Brain microvascular endothelial cell (primary cell): ENCODE results near the gene NKAIN4.

Experiments
- DNase-seq: peaks from one replicate; pipeline ENCODE4 v3.0.0-alpha.2; 2020
- H3K27ac ChIP-seq: fragments of 250-450 bp; sonication (Bioruptor Pico); 2 replicates; pipeline ENCODE4 v1.5.1; 2020; ENCODE audit warnings: mild to moderate bottlenecking, moderate library complexity
- H3K27me3 ChIP-seq: fragments of 250-450 bp; sonication (Bioruptor Pico); replicated peaks from 2 replicates; pipeline ENCODE4 v1.5.1; 2020; ENCODE audit warnings: mild to moderate bottlenecking
- H3K36me3 ChIP-seq: fragments of 250-450 bp; sonication (Bioruptor Pico); replicated peaks from 2 replicates; pipeline ENCODE4 v1.5.1; 2020; ENCODE audit warnings: mild to moderate bottlenecking
- H3K4me3 ChIP-seq: 2 replicates; pipeline ENCODE4 v1.5.1; 2011; ENCODE audit warnings: low read depth, mild to moderate bottlenecking, control low read depth, low read length, moderate library complexity
- in situ Hi-C: cut with HindIII; loops from 2 replicates; pipeline ENCODE4 v1.10.0; 2017; ENCODE audit warnings: low sequenced_read_pairs, low pct_ligation_motif_present
- TF ChIP-seq, protein P1 (sequence below): IDR thresholded peaks from 2 replicates; pipeline ENCODE4 v1.5.1; 2011; ENCODE audit warnings: low read depth, mild to moderate bottlenecking, moderate library complexity, low read length, control low read depth, inconsistent platforms; ENCODE audit errors: missing control alignments

NKAIN4 gene

DNA sequence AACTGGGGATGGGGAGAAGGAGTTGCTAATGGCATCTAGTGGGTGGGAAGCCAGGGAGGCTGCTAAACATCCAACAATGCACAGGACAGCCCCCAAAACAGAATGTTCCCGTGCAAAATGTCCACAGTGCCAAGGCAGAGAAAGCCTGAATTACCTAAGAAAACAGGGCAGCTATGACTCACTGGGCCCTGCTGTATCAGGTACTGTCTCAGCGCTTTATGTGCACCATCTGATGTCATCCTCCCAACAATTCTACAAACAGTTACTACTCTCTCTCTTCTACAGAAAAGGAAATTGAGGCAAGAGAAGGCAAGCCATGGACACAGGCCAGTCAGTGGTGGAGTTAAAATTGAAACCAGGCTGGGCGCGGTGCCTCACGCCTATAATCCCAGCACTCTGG, 41.5 kb downstream of the NKAIN4 start:
- no peak for DNase-seq
- Histone ChIP-seq H3K4me3 (no peak overlapping the region), H3K36me3 (peaks cover 52% of the 10 kb centered on the region), H3K27me3 (no peaks in the 10 kb centered on the region), H3K27ac (no peak overlapping the region)
- in situ Hi-C loops = no loop called here
- TF ChIP-seq, protein P1, sequence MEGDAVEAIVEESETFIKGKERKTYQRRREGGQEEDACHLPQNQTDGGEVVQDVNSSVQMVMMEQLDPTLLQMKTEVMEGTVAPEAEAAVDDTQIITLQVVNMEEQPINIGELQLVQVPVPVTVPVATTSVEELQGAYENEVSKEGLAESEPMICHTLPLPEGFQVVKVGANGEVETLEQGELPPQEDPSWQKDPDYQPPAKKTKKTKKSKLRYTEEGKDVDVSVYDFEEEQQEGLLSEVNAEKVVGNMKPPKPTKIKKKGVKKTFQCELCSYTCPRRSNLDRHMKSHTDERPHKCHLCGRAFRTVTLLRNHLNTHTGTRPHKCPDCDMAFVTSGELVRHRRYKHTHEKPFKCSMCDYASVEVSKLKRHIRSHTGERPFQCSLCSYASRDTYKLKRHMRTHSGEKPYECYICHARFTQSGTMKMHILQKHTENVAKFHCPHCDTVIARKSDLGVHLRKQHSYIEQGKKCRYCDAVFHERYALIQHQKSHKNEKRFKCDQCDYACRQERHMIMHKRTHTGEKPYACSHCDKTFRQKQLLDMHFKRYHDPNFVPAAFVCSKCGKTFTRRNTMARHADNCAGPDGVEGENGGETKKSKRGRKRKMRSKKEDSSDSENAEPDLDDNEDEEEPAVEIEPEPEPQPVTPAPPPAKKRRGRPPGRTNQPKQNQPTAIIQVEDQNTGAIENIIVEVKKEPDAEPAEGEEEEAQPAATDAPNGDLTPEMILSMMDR = no peak

DNA sequence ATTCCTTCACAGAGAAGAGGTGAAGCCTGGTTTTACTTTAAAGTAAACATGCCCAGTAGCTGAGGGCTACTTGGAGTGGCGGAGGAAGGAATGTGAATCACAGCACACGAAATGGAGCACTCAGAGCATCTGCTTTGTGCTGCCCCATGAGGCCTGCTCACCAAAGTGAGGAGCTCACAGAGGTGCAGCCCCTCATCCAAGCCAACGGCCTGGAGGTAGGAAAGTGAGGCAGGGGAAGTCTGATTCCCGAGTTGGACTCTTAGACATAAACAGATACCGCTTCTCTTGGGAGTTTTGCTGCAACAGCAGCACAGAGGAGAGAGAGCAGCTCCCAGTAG, 41.9 kb downstream of the NKAIN4 start:
- no peak for DNase-seq
- TF ChIP-seq, protein P1 = no peak
- H3K36me3 ChIP-seq = peaks cover 56% of the 10 kb centered on the region
- H3K27ac ChIP-seq = no peak overlapping the region
- in situ Hi-C loops = no loop called here
- no peak overlapping the region for H3K4me3 ChIP-seq
- H3K27me3 ChIP-seq = no peaks in the 10 kb centered on the region

DNA sequence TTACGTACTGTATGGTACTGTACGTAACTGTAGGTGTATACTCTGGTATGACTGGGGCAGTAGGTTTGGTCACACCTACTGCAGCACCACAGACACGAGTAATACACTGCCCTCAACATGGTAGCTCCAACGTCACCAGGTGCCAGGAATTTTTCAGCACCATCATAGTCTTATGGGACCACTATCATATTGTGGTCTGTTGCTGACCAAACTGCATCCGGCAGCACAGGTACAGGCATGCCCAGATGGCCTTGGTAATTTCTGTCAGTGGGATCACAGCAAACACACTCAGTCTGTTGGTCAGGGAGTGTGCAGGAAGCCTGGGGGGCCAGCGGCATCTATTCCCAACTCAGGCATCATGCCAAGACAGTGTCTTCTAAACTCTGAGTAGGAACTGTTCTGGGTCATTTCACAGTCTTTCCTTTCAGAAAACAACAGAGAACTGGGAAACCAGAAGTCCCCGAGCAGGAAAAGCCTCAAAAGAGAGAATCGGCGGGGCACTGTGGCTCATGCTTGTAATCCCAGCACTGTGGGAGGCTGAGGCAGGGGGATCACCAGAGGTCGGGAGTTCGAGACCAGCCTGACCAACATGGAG, 44.2 kb downstream of the NKAIN4 start:
- TF ChIP-seq, protein P1 = no peak
- in situ Hi-C loops = no loop called here

DNA sequence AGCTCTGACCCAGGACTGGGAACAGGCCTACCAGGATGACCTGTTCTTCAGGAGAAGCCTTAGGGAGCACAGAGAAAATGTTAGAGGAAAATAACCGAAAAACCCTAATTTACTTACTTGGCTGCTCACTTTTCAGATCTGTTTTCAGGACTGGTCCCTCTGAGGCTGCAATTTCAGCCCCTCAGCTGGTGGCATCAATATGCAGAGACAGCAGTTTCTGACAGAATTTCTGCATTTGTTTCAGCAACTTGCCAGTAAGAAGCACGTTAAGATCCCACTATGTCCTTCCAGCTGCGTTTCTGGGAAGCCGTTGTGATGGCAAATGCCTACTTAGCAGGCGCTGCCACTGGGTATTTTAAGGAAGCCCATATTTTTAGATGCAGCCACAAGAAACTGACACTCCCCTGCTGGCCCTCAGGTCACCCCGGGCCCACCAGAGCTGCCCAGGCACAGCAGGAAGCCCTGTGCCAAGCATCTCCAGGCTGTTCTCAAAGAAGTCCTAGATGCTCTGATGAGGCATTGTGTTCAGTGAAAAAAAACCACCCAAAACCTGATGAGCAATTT, 45.8 kb downstream of the NKAIN4 start:
- no peaks in the 10 kb centered on the region for H3K27me3 ChIP-seq
- DNase-seq = no peak

More for the DNA sequence above, 44.2 kb downstream of the NKAIN4 start:
- no peak overlapping the region for H3K27ac ChIP-seq
- DNase-seq = no peak
- no peak overlapping the region for H3K4me3 ChIP-seq
- peaks cover 69% of the 10 kb centered on the region for H3K36me3 ChIP-seq
- H3K27me3 ChIP-seq = no peaks in the 10 kb centered on the region

DNA sequence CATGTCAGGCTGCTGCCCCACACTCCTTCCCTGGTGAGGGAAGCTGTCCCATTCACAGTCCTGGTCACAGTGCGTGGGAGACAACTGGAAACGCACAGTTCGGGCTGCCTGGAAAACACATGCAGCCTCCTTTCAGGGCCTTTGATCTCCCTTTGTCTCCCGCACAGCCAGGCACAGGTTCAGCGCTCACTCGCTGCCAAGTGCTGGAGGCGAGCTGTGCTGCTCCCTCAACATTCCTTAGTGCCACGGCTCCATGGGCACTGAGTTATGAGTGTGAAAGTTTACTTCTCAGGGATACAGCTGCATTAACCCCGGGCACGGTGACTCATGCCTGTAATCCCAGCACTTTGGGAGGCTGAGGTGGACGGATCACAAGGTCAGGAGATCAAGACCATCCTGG, 47.4 kb downstream of the NKAIN4 start:
- Histone ChIP-seq H3K27me3 (no peaks in the 10 kb centered on the region), H3K27ac (no peak overlapping the region), H3K4me3 (no peak overlapping the region), H3K36me3 (peaks cover 78% of the 10 kb centered on the region)
- in situ Hi-C loops = no loop called here
- TF ChIP-seq, protein P1 = no peak
- no peak for DNase-seq

More for the DNA sequence above, 45.8 kb downstream of the NKAIN4 start:
- TF ChIP-seq, protein P1 = no peak
- H3K36me3 ChIP-seq = peaks cover 75% of the 10 kb centered on the region
- in situ Hi-C loops = no loop called here
- H3K27ac ChIP-seq = no peak overlapping the region
- no peak overlapping the region for H3K4me3 ChIP-seq

DNA sequence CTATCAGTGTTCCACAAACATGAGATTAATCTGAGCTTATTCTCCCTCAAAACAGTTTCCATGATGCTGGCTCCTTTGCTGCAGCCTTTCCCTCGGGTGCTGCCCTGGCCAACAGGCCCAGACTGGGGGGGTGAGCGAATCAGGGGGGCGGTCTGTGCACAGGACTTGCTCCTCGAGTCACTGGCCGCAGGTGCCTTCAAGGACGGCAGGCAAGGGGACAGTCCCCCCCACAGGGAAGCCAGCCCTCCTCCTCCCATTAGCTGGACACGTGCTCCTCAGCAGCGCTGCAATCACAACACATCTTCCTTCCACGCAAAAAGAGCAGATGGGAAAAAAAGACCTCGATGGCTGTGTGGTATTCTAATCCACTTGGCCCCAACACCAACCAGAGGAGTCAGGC, 48.4 kb downstream of the NKAIN4 start:
- H3K4me3 ChIP-seq = no peak overlapping the region
- no peak for DNase-seq
- H3K36me3 ChIP-seq = peaks cover 76% of the 10 kb centered on the region
- in situ Hi-C loops = no loop called here
- no peak overlapping the region for H3K27ac ChIP-seq
- no peaks in the 10 kb centered on the region for H3K27me3 ChIP-seq
- TF ChIP-seq, protein P1 = no peak
